Neuronal stem cell (in vitro differentiated cells): Measurements from ENCODE around the gene HLA-E. TPM values are rescaled to one million over a fixed set of nuclear protein-coding genes. Genes with fewer than 3 reads are reported as not detected.

ENCODE experiments used
- DNase-seq: peaks from one replicate; pipeline ENCODE4 v3.0.0-alpha.2; 2013; ENCODE audit warnings: low spot score
- H2AFZ ChIP-seq: one replicate; pipeline ENCODE4 v1.6.1; 2013; ENCODE audit warnings: mild to moderate bottlenecking, low read length, inconsistent platforms
- H2AK5ac ChIP-seq: 2 replicates; pipeline ENCODE4 v1.6.1; 2013; ENCODE audit warnings: low read depth, mild to moderate bottlenecking, inconsistent platforms, low read length, moderate library complexity, mixed read lengths
- H2BK120ac ChIP-seq: 2 replicates; pipeline ENCODE4 v1.6.1; 2013; ENCODE audit warnings: low read depth, mild to moderate bottlenecking, inconsistent platforms, low read length, moderate library complexity, mixed read lengths
- H2BK12ac ChIP-seq: one replicate; pipeline ENCODE4 v1.6.1; 2013; ENCODE audit warnings: low read length, inconsistent platforms
- H2BK15ac ChIP-seq: 2 replicates; pipeline ENCODE4 v1.6.1; 2013; ENCODE audit warnings: mild to moderate bottlenecking, low read length, inconsistent platforms, mixed read lengths
- H2BK5ac ChIP-seq: one replicate; pipeline ENCODE4 v1.6.1; 2013; ENCODE audit warnings: inconsistent platforms, mild to moderate bottlenecking, low read length, moderate library complexity
- H3K14ac ChIP-seq: one replicate; pipeline ENCODE4 v1.6.1; 2013; ENCODE audit warnings: low read length, inconsistent platforms
- H3K18ac ChIP-seq: 2 replicates; pipeline ENCODE4 v1.6.1; 2013; ENCODE audit warnings: low read length, inconsistent platforms
- H3K23ac ChIP-seq: 2 replicates; pipeline ENCODE4 v1.6.1; 2013; ENCODE audit warnings: low read depth, mild to moderate bottlenecking, mixed read lengths, low read length, inconsistent platforms; ENCODE audit not compliant: poor library complexity
- H3K27ac ChIP-seq: replicated peaks from 3 replicates; pipeline ENCODE4 v1.5.1; 2013; ENCODE audit warnings: low read length, inconsistent platforms
- H3K27me3 ChIP-seq, 3 experiments: 2 replicates each; pipeline ENCODE4 v1.6.1; 2013; ENCODE audit warnings: low read length in 3 of 3, mild to moderate bottlenecking in 2 of 3, inconsistent platforms in 1 of 3, low read depth in 1 of 3, mixed read lengths in 1 of 3, moderate library complexity in 1 of 3; ENCODE audit not compliant: control insufficient read depth in 3 of 3, insufficient read depth in 3 of 3
- H3K36me3 ChIP-seq, 2 donors: replicated peaks in 1 of 2; 2 replicates each; pipeline ENCODE4 v1.6.1; 2013; ENCODE audit warnings: low read length in 2 of 2; ENCODE audit not compliant: control insufficient read depth in 2 of 2, insufficient read depth in 2 of 2
- H3K4ac ChIP-seq: 2 replicates; pipeline ENCODE4 v1.6.1; 2013; ENCODE audit warnings: inconsistent platforms, mild to moderate bottlenecking, low read length, moderate library complexity
- H3K4me1 ChIP-seq, 2 donors: 1 replicate in 1 of 2; 2 replicates in 1 of 2; pipeline ENCODE4 v1.6.1; 2013; ENCODE audit warnings: low read length in 2 of 2, low read depth in 1 of 2; ENCODE audit not compliant: control insufficient read depth in 2 of 2, insufficient read depth in 1 of 2
- H3K4me2 ChIP-seq: one replicate; pipeline ENCODE4 v1.6.1; 2013; ENCODE audit warnings: mild to moderate bottlenecking, low read length, inconsistent platforms; ENCODE audit not compliant: insufficient read depth, poor library complexity, severe bottlenecking
- H3K4me3 ChIP-seq, 2 donors: 2 replicates each; pipeline ENCODE4 v1.5.1; 2013; ENCODE audit warnings: low read length in 2 of 2, mild to moderate bottlenecking in 2 of 2, inconsistent platforms in 1 of 2, moderate library complexity in 1 of 2
- H3K79me1 ChIP-seq: one replicate; pipeline ENCODE4 v1.6.1; 2013; ENCODE audit warnings: low read depth, mild to moderate bottlenecking, inconsistent platforms, low read length, moderate library complexity
- H3K9ac ChIP-seq: one replicate; pipeline ENCODE4 v1.6.1; 2013; ENCODE audit warnings: mild to moderate bottlenecking, low read depth, low read length, inconsistent platforms; ENCODE audit not compliant: poor library complexity
- H3K9me3 ChIP-seq, 2 donors: replicated peaks in 1 of 2; 2 replicates each; pipeline versions ENCODE3 to v1.6.1; 2013; ENCODE audit warnings: low read length in 2 of 2, mild to moderate bottlenecking in 2 of 2, inconsistent platforms in 1 of 2, low read depth in 1 of 2, mixed read lengths in 1 of 2, moderate library complexity in 1 of 2; ENCODE audit not compliant: control insufficient read depth in 2 of 2, insufficient read depth in 1 of 2
- H4K8ac ChIP-seq: one replicate; pipeline ENCODE4 v1.6.1; 2013; ENCODE audit warnings: low read depth, mild to moderate bottlenecking, inconsistent platforms, low read length, moderate library complexity
- H4K91ac ChIP-seq: one replicate; pipeline ENCODE4 v1.6.1; 2013; ENCODE audit warnings: low read length, low read depth, mild to moderate bottlenecking, inconsistent platforms; ENCODE audit not compliant: poor library complexity
- WGBS, 2 donors: extraction: QIAGEN DNeasy Blood & Tissue Kit; methylation state at CpG; one replicate each; pipeline ENCODE4 v1.1.7; 2013; ENCODE audit warnings: missing lambda C conversion rate in 2 of 2, mixed read lengths in 1 of 2; ENCODE audit not compliant: insufficient read length in 2 of 2, insufficient replicate concordance in 1 of 2; ENCODE audit errors: extremely low coverage in 2 of 2; 5-methylcytosine and 5-hydroxymethylcytosine counted together
- polyA plus RNA-seq, 2 experiments: library from polyadenylated mRNA; stranded (reverse); fragments of 200-250 nt; gene quantifications; one replicate each; pipeline ENCODE4 v1.2.3, GENCODE V29; 2013

HLA-E gene
- 20.5 TPM for polyA plus RNA-seq (2013, experiment 1 of 2)
- polyA plus RNA-seq (2013, experiment 2 of 2) = 19.7 TPM

GRCh38 chr6:30489081-30490025, at the start of gene HLA-E:
HLA-E (plus strand) TSS chr6:30489509; CDS start chr6:30489532, 23 bp downstream.
- WGBS, 2 donors = no CpG with 5 or more reads among the region's 68 CpGs
- H3K79me1 ChIP-seq = no peaks in the 10 kb centered on the region
- peak within 1 kb of the TSS; percentile 89 for H3K4me2 ChIP-seq
- H3K14ac ChIP-seq = peak within 1 kb of the TSS; percentile 90
- DNase-seq = peak; percentile 96
- H3K36me3 ChIP-seq = peaks cover 4 to 16% of the 10 kb centered on the region in 2 donors
- H3K23ac ChIP-seq = peak within 1 kb of the TSS; percentile 95
- H2BK120ac ChIP-seq = no peak within 1 kb of the TSS
- peak within 1 kb of the TSS; percentile 90 for H3K9ac ChIP-seq
- no peak within 1 kb of the TSS for H3K4ac ChIP-seq
- peak within 1 kb of the TSS; percentile 76 to 92 for H3K4me3 ChIP-seq
- H2AFZ ChIP-seq = peak within 1 kb of the TSS; percentile 94
- peaks cover 2 to 4% of the 10 kb centered on the region in 2 donors for H3K4me1 ChIP-seq
- H2BK15ac ChIP-seq = no peak within 1 kb of the TSS
- H3K27ac ChIP-seq = peak within 1 kb of the TSS; percentile 74
- peak within 1 kb of the TSS; percentile 69 for H2BK5ac ChIP-seq
- no peak within 1 kb of the TSS for H4K91ac ChIP-seq
- peak within 1 kb of the TSS; percentile 76 for H2BK12ac ChIP-seq
- no peaks in the 10 kb centered on the region for H3K27me3 ChIP-seq
- peak within 1 kb of the TSS; percentile 93 for H3K18ac ChIP-seq
- H3K9me3 ChIP-seq = no peaks in the 10 kb centered on the region
- no peak within 1 kb of the TSS for H4K8ac ChIP-seq
- no peak within 1 kb of the TSS for H2AK5ac ChIP-seq

- peaks cover 0 to 59% (median 12%) of the 10 kb centered on the region in 3 experiments for H3K27me3 ChIP-seq
- no CpG with 5 or more reads among the region's 3 CpGs for WGBS, 2 donors
- no peaks in the 10 kb centered on the region for H3K4me1 ChIP-seq
- H2BK12ac ChIP-seq = no peak overlapping the region
- no peak overlapping the region for H3K27ac ChIP-seq
- DNase-seq = no peak
- H3K18ac ChIP-seq = no peak overlapping the region
- no peaks in the 10 kb centered on the region for H3K36me3 ChIP-seq
- H2BK120ac ChIP-seq = no peak overlapping the region
- no peak overlapping the region for H2BK5ac ChIP-seq
- no peak overlapping the region for H3K9ac ChIP-seq
- H3K4ac ChIP-seq = no peak overlapping the region
- H3K14ac ChIP-seq = no peak overlapping the region
- no peak overlapping the region for H2BK15ac ChIP-seq
- H2AFZ ChIP-seq = no peak overlapping the region
- H2AK5ac ChIP-seq = no peak overlapping the region
- H3K23ac ChIP-seq = no peak overlapping the region
- H3K4me2 ChIP-seq = no peak overlapping the region
- H4K91ac ChIP-seq = no peak overlapping the region
- H4K8ac ChIP-seq = no peak overlapping the region
- H3K4me3 ChIP-seq = no peak overlapping the region
- H3K9me3 ChIP-seq = no peaks in the 10 kb centered on the region
- no peaks in the 10 kb centered on the region for H3K79me1 ChIP-seq
Measured at GRCh38 chr6:30441171-30441570, 48.1 kb upstream of the HLA-E start.

- Histone ChIP-seq H2AFZ (peak overlapping the region; percentile 17), H4K8ac (no peak overlapping the region), H3K4me1 (no peaks in the 10 kb centered on the region), H2BK120ac (no peak overlapping the region), H3K9me3 (no peaks in the 10 kb centered on the region), H3K4me3 (no peak overlapping the region), H2AK5ac (no peak overlapping the region), H3K14ac (no peak overlapping the region), H3K23ac (peak overlapping the region; percentile 39), H3K18ac (no peak overlapping the region), H2BK12ac (no peak overlapping the region), H3K4me2 (no peak overlapping the region), H3K27ac (no peak overlapping the region), H2BK5ac (no peak overlapping the region), H2BK15ac (no peak overlapping the region), H3K9ac (no peak overlapping the region), H3K36me3 (no peaks in the 10 kb centered on the region), H3K79me1 (no peaks in the 10 kb centered on the region), H4K91ac (no peak overlapping the region), H3K4ac (no peak overlapping the region), H3K27me3 (peaks cover 0 to 77% (median 12%) of the 10 kb centered on the region in 3 experiments)
- WGBS, 2 donors = no CpG with 5 or more reads among the region's 20 CpGs
- no peak for DNase-seq
Measured at GRCh38 chr6:30443657-30444450, 45.5 kb upstream of the HLA-E start.

GRCh38 chr6:30444451-30444742, 44.9 kb upstream of the HLA-E start:
- no peaks in the 10 kb centered on the region for H3K9me3 ChIP-seq
- H3K4me3 ChIP-seq = no peak overlapping the region
- no peak overlapping the region for H4K91ac ChIP-seq
- H2AFZ ChIP-seq = peak overlapping the region; percentile 17
- H2BK120ac ChIP-seq = no peak overlapping the region
- no peak overlapping the region for H3K9ac ChIP-seq
- H3K27ac ChIP-seq = no peak overlapping the region
- no peak overlapping the region for H3K18ac ChIP-seq
- no peaks in the 10 kb centered on the region for H3K79me1 ChIP-seq
- H4K8ac ChIP-seq = no peak overlapping the region
- DNase-seq = no peak
- H3K4me1 ChIP-seq = no peaks in the 10 kb centered on the region
- H3K4ac ChIP-seq = no peak overlapping the region
- no peak overlapping the region for H3K14ac ChIP-seq
- no peaks in the 10 kb centered on the region for H3K36me3 ChIP-seq
- H3K27me3 ChIP-seq = peaks cover 0 to 77% (median 15%) of the 10 kb centered on the region in 3 experiments
- no peak overlapping the region for H3K4me2 ChIP-seq
- H2AK5ac ChIP-seq = no peak overlapping the region
- no peak overlapping the region for H3K23ac ChIP-seq
- WGBS, 2 donors = no CpG with 5 or more reads among the region's 8 CpGs
- H2BK15ac ChIP-seq = no peak overlapping the region
- H2BK5ac ChIP-seq = no peak overlapping the region
- H2BK12ac ChIP-seq = no peak overlapping the region
